Measurements from ENCODE around the gene SAMD4A. TPM values are rescaled to one million over a fixed set of nuclear protein-coding genes. Genes with fewer than 3 reads are reported as not detected.

SAMD4A gene
- total and polyA plus RNA-seq, 2 of the 4 experiments (the other 2 are of a cell fraction): 22.9 to 38.2 TPM

GRCh38 chr14:54600717-54601109, 33.8 kb downstream of the SAMD4A start:
- Histone ChIP-seq H3K4me3 (ENCODE audit: insufficient read depth, low read depth, low read length) (no peak overlapping the region), H2BK15ac (ENCODE audit: low read depth, low read length) (no peak overlapping the region), H3K27ac (ENCODE audit: insufficient read depth, low read length) (no peak overlapping the region), H2BK120ac (ENCODE audit: low read depth, low read length) (peak overlapping the region; percentile 57; the same call in 1 of the 2 replicates), H3K79me1 (ENCODE audit: low read depth in 1 of 2, low read length in 2 of 2) (peaks cover 3 to 86% of the 10 kb centered on the region in 2 experiments; a peak in 3 of 4 replicates), H3K56ac (ENCODE audit: extremely low read depth, insufficient read depth, low read length) (no peak overlapping the region), H3K27me3 (ENCODE audit: control insufficient read depth, insufficient read depth, low read length) (no peaks in the 10 kb centered on the region), H4K91ac (ENCODE audit: insufficient read depth, low read depth, low read length) (no peak overlapping the region), H3K18ac (ENCODE audit: low read depth, low read length) (no peak overlapping the region; the same call in 1 of the 2 replicates), H3K9me1 (ENCODE audit: insufficient read depth, low read length) (peaks cover 28% of the 10 kb centered on the region), H2AK5ac (ENCODE audit: low read depth, low read length) (no peak overlapping the region), H3K4me2 (ENCODE audit: low read depth, low read length) (peak overlapping the region; percentile 10; the same call in 1 of the 2 replicates), H2AFZ (replicated peaks; ENCODE audit: low read length, poor library complexity) (no peak overlapping the region), H4K8ac (ENCODE audit: low read depth in 2 of 2, low read length in 2 of 2) (no peak overlapping the region; a peak in 1 of 4 replicates), H3K36me3 (ENCODE audit: control insufficient read depth, insufficient read depth, low read length) (no peaks in the 10 kb centered on the region; the same call in 1 of the 2 replicates), H3K9me3 (ENCODE audit: control insufficient read depth, insufficient read depth, low read length) (no peaks in the 10 kb centered on the region), H4K5ac (ENCODE audit: low read depth, low read length) (no peak overlapping the region), H3K23ac (ENCODE audit: low read depth, low read length) (0 out of 2 replicates have a peak overlapping the region, but pooled peaks have one; percentile 30), H3K4me1 (ENCODE audit: control insufficient read depth, insufficient read depth, low read length) (peaks cover 14% of the 10 kb centered on the region), H2BK20ac (ENCODE audit: low read depth, low read length) (0 out of 2 replicates have a peak overlapping the region, but pooled peaks have one; percentile 15), H3K14ac (replicated peaks; ENCODE audit: low read depth, low read length) (peak overlapping the region; percentile 5; the same call in 1 of the 2 replicates), H3K9ac (ENCODE audit: low read depth, low read length) (no peak overlapping the region), H2BK5ac (ENCODE audit: low read depth, low read length, poor library complexity, severe bottlenecking) (peak overlapping the region; percentile 89), H2AK9ac (replicated peaks; ENCODE audit: low read depth, low read length, poor library complexity) (no peak overlapping the region), H3K4ac (ENCODE audit: low read depth, low read length) (peak overlapping the region; percentile 30; the same call in 1 of the 2 replicates), H4K20me1 (ENCODE audit: insufficient read depth, low read length) (peaks cover 42% of the 10 kb centered on the region)
- TF ChIP-seq SMC3 (IDR thresholded peaks at IDR 0.05; ENCODE audit: low read depth, low read length) (no peak), CEBPB (IDR thresholded peaks at IDR 0.05; ENCODE audit: low read depth, low read length) (peak; percentile 79), RCOR1 (IDR thresholded peaks at IDR 0.05; ENCODE audit: insufficient replicate concordance, low read length) (no peak), RFX5 (IDR thresholded peaks at IDR 0.05; ENCODE audit: low read depth, low read length) (no peak), POLR2A (IDR thresholded peaks at IDR 0.05; ENCODE audit: low read depth, low read length) (no peak), MXI1 (IDR thresholded peaks at IDR 0.05; ENCODE audit: borderline replicate concordance, low read depth, low read length) (peak; percentile 31; the same call in 1 of the 2 replicates), MAZ (IDR thresholded peaks at IDR 0.05; ENCODE audit: borderline replicate concordance, low read depth, low read length) (no peak), BHLHE40 (IDR thresholded peaks at IDR 0.05; ENCODE audit: low read depth, low read length) (peak; percentile 14; the same call in 1 of the 2 replicates), MAFK (IDR thresholded peaks at IDR 0.05; ENCODE audit: low read depth, low read length) (0 out of 2 replicates have a peak, but pooled peaks have one; percentile 3), FOS (IDR thresholded peaks at IDR 0.05; ENCODE audit: low read depth, low read length) (0 out of 2 replicates have a peak, but pooled peaks have one; percentile 16)
- in situ Hi-C loops (cut with MboI; ENCODE audit: low sequenced_read_pairs): no loop called here
- dilution Hi-C loops (cut with HindIII; ENCODE audit: low sequenced_read_pairs, unreplicated experiment): no loop called here
- ChIA-PET POLR2A (ENCODE audit: unreplicated experiment) (interaction anchor here (1.6 kb wide), 1 partner anchor 35 kb away, joined by 4 read pairs; no protein-coding TSS in a partner anchor), CTCF (interaction anchor here (0.8 to 1.1 kb wide), 4 partner anchors 10 to 174 kb away, joined by 3 to 4 read pairs (median 3); no protein-coding TSS in a partner anchor)
- intact Hi-C loops (cut with micrococcal nuclease): loop anchor here (2.0 kb wide), 1 partner anchor 52 kb away; no protein-coding TSS in a partner anchor
- DNase-seq: peak; percentile 94
- BruUV-seq (replicated peaks): no TSS peak
- no CpG with 5 or more reads among the region's 3 CpGs for WGBS, 2 experiments (ENCODE audit: extremely low coverage in 2 of 2, insufficient read length in 1 of 2)
- peak; percentile 75 for ATAC-seq (ENCODE audit: low read depth)
